NCI-H748 treated with DMSO at 0.1 percent for 48 hours (cell line): ENCODE results near the gene C1orf174.
"Not testable (repeated sequence)": the region's sequence is repeated elsewhere in the genome, so short reads cannot be mapped to it uniquely, and the experiment has no call there.

Experiments used
- DNase-seq: peaks from one replicate; lab custom pipeline; 2025; lab: John Stamatoyannopoulos, UW

The C1orf174 gene

DNA sequence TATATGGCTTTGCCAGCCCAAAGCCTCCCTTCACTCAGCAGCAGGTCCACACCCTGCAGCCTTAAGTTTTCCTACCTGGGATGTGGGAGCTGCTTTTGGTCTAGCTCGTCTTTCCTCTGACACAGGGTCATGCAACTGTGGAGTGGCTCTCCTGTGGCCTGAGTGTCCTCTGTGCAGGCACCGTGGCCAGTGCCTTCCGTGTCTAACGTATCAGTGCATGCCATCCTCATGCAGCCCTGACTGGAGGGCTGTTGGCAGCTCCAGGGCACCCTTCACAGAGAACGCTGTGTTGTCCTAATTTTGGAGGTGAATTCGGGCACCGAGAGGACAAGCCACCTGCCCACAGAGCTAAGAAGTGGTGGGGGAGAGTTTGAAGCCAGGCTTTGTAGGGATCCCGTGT is 25.7 kb upstream of the C1orf174 start:
- no peak for DNase-seq

DNA sequence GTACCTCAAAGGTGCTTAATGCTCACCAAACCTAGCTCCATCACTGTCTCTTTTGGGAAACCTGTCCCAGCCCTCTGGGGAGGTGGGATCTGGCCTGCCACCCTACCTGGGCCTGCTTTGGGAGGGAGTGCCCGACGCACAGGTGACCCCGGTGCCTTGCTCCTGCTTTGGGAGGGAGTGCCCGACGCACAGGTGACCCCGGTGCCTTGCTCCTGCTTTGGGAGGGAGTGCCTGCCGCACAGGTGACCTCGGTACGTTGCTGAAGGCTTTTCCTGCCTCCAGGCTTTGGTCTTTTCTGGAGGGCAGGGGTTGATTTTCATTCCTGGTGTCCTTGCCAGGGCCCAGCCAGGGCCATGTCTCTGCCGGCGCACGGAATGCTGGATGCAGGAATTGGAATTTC is 25.2 kb upstream of the C1orf174 start:
- no peak for DNase-seq

GRCh38 chr1:3924825-3925220 is 24.8 kb upstream of the C1orf174 start:
- DNase-seq = no peak

GRCh38 chr1:3924186-3924824 is 24.2 kb upstream of the C1orf174 start:
- DNase-seq = no peak

DNA sequence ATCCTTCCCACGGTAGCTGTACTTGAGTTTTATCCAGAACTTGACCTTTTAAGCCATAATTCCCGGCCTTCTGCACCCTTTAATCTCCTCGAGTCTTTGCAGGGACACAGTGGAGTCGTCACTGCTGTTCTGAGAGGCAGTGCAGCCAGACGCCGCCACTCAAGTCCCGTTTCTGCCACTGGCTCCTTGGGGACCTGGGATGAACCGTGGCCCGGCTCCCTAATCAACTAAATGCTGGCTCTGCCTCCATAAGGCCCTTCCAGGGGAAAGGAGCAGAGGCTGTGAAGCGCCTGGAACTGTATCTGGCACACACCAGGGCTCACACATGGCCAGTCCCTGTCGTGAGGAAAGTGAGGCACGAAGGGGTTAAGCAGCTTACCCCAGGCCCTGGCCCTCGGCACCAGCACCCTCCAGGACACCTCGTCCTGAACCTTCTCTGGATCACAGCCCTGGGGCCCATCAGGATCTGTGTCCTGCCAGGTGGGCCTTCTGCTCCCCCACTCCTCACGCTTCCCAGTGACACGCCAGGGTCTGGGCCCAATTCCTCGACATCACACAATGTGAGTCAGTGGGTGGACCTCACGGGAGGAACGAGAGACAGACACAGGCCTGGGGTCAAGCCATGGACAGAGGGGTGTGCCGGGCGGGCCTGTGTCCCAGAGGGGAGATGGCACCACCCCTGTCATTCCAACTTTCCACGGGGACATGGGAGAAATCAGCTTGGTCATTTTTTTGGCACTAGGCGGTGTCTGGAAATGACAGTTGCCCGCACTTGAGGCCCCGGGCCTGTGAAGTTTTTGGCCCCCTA is 23.5 kb upstream of the C1orf174 start:
- DNase-seq = no peak

GRCh38 chr1:3922851-3923250 is 22.8 kb upstream of the C1orf174 start:
- DNase-seq = no peak

DNA sequence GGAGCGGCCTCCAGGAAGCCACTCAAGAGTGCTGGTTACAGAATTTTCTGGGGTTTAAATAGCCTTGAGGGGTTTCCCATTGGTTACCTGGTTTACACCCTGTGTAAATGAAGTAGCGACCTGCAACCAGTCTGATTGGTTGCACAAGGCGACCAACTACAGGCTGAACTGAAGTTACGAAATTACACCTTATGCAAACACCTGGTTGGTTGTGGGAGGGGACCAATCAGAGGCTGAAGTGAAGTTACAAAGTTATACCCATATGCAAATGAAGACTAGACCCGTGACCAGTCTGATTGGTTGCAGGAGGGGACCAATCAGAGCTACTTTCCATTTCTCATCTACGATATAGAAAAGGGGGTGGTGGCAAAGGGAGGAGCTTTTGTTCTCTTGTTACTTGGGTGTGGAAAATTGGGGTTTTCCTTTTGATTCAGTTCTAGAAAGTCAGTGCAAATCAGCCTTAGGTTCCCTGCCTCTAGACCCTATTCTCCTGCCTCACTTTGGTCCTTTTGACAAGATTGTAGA is 22.2 kb upstream of the C1orf174 start:
- no peak for DNase-seq

DNA sequence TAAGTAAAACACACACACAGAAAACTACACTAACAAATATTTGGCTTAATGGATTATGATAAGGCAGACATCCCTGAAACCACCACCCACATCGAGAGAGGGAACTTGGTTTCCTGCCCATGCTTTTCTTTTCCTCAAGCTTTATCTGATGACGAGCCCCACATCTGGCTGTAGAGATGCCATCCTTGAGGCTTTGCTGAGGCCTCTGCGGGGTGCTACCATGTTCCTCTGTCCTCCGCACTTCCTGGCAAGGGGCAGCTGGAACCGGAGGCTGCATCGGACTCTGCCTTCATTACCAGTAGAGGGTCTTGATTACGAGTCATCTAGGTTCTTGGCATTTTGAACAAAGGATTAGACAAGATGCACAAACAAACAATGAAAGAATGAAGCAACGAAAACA is 21.7 kb upstream of the C1orf174 start:
- no peak for DNase-seq

GRCh38 chr1:3919706-3920105 is 19.6 kb upstream of the C1orf174 start:
- no peak for DNase-seq

DNA sequence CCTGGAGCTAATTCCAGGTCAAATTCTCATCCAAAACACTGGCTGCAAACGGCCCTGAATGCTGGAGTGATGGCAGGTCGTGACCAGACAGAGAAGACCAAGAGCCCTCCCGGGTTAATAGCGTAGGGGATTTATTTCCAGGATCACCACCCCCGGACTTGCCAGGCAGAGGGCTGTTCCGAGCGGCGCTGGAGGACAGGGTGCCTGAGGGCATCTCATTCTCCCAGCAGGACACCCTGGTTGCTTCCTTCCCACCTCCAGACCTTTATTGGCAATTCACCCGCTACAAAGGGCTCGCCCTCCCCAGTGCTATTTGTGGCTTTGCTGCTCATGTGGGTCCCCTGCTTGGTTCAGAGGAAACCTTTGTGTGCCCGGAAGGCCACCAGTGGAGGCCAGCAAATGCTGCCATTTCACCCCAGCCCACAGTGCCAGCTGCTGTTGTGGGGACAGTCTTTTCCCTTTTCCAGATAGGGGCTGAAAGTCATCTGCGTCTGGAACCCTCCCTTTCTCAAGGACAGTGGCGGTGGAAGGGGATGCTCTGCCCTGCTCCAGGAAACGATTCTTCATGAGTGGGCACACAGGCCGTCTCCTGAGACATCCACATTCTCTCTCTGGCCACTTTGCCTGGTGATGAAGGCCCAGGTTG is 19.0 kb upstream of the C1orf174 start:
- DNase-seq = no peak

DNA sequence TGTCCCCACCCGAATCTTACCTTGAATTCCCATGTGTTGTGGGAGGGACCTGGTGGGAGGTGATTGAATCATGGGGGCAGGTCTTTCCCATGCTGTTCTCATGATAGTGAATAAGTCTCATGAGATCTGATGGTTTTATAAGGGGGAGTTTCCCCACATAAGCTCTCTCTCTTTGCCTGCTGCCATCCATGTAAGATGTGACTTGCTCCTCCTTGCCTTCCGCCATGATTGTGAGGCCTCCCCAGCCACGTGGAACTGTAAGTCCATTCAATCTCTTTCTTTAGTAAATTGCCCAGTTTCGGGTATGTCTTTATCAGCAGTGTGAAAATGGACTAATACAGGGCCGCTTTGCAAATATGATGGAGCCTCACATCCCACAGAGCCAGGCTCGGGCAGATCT is 18.3 kb upstream of the C1orf174 start:
- DNase-seq = not testable (repeated sequence)

DNA sequence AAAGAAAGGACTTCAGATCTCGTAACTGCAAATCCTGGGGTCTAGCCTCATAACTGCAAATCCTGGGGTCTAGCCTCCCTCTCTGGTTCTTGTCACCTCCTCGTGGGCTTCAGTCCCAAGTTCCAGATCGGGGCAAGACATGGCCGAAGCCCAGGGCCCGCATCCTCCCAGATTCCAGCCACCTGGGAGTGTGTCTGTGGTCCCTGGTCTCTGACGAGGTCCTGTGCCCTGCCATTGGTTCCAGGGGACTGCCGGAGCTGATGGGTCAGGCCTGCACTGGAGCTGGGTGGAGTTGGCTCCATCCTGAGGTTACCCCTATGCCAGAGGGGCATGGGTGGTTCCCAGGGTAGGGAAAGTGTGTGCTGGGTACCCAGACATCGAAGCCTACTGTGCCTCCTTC is 17.7 kb upstream of the C1orf174 start:
- no peak for DNase-seq

GRCh38 chr1:3915551-3916121 is 15.6 kb upstream of the C1orf174 start:
- DNase-seq = no peak

GRCh38 chr1:3914911-3915310 is 14.8 kb upstream of the C1orf174 start:
- DNase-seq = no peak

DNA sequence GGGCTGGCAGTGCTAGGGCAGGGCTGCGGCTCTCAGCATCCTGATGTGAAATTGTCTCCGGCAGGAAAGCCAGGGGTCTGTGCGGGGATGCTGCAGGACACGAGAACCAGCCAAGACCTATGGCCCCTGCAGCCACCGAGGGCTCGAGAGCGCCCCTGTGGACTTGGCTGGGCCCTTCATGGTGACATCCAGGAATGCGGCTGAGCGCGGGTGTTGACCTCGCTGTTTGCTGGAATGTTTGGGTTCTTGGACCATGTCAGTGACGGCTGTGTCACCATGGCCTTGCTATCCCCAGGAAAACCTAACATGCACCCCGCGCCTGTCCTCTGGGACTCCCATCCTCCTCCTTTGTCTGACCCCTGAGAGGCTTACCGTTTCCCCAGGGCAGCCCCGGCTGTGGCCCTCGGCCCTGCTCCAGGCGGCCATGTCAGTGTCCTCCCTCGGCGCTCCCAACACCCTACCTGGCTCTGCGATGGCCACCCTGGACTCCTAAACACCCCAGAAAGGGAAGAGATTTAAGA is 14.3 kb upstream of the C1orf174 start:
- no peak for DNase-seq

GRCh38 chr1:3912809-3913685 is 13.0 kb upstream of the C1orf174 start:
- no peak for DNase-seq

- no peak for DNase-seq
Measured at GRCh38 chr1:3911981-3912808, 12.1 kb upstream of the C1orf174 start.

GRCh38 chr1:3910857-3911845 is 11.1 kb upstream of the C1orf174 start:
- DNase-seq = peak; percentile 51

DNA sequence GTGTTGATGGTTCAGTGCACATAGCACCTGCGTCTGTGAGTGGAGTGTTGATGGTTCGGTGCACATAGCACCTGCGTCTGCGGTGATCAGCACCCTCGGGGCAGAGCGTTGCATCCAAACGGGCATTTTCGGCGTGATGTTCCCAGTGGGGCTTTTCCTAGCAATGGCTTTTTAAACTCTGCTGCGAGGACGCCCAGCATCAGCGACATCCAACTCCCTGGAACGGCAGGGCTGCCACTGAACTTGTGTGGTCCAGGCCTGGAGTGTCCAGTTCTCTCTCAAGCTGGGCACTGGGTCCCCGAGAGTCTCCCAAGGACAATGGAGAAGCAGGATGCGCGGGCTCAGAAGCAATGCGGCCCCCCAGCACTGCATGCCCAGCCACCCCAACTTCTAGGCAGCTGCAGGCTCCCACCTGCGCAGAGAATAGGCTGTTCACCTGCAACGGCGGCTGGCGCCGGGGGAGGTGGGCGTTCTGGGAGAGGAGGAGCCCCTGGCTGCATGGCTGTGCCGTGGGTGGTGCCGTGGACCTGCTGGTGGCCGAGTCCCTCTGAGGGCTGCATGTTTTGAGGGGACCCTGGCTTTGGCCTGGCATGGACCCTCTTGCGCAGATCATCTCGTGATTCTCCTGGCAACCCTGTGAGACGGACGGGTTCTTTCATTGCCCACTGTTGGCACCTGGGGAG is 10.1 kb upstream of the C1orf174 start:
- no peak for DNase-seq
